ENCODE data around the gene SSBP3. TPM values are rescaled to one million over a fixed set of nuclear protein-coding genes. Genes with fewer than 3 reads are reported as not detected.
"Not testable (repeated sequence)": the region's sequence is repeated elsewhere in the genome, so short reads cannot be mapped to it uniquely, and the experiment has no call there.

Gene SSBP3
- total RNA-seq, 2 experiments from 2014 or later: 55.0 to 58.3 TPM

DNA sequence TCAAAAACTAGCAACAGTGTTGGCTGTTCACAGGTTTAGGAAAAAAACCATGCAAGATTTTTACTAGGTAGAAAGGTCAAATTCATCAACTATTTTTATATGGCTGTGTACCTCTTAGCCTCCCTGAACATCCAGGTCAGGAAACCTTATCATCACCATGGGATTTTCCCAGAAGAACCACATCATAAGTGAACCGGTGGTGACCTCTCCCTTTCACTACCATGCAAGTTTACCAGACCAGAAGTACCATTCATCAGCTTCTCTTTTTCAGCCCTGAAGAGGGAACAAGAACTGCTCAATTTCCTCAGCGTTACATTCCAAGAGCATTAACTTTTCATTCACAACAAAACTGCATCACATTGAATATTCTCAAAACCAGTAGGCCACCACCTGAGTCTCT is 5.9 kb downstream of the SSBP3 start:
- Mint-ChIP-seq H3K9me3 (no peaks in the 10 kb centered on the region), H3K36me3 (ENCODE audit: low read depth) (peaks cover 73% of the 10 kb centered on the region), H3K4me1 (ENCODE audit: low read depth) (peaks cover 74% of the 10 kb centered on the region), H3K27ac (peak overlapping the region; percentile 68), H3K27me3 (ENCODE audit: low read depth) (no peaks in the 10 kb centered on the region), H3K4me3 (peak overlapping the region; percentile 36)
- CTCF ChIA-PET: interaction anchor here (1.3 kb wide), 1 partner anchor 89 kb away, joined by 5 read pairs; no protein-coding TSS in a partner anchor
- DNase-seq: peak; percentile 78
- intact Hi-C loops (cut with micrococcal nuclease): loop anchor here (1.0 to 10.0 kb wide), 3 partner anchors 44 to 516 kb away; partner anchors contain the start of genes IFT25, LRRC42 and YIPF1

DNA sequence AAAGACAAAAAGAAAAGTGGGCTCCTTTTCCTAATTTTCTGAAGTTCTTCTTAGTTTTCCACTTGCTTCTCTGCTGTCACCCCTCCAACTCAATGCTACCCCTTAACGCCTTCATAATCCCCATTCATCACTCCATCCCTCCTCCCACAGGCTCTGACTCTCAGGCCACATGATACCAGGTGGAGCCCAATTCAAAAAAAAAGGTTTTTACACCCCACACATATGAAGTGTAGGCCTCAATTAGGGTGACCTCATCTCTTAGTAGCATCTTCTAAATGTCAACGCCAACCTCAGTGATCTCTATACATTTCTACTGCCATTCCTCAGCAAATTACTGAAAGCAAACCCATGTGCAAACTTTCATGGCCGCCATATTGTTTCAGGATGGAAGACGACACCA is 6.4 kb downstream of the SSBP3 start:
- intact Hi-C loops (cut with micrococcal nuclease): loop anchor here (1.0 to 10.0 kb wide), 6 partner anchors 8 to 515 kb away; partner anchors contain the start of genes IFT25, LRRC42 and YIPF1
- no peak for DNase-seq
- no peak overlapping the region for H3K4me3 Mint-ChIP-seq

DNA sequence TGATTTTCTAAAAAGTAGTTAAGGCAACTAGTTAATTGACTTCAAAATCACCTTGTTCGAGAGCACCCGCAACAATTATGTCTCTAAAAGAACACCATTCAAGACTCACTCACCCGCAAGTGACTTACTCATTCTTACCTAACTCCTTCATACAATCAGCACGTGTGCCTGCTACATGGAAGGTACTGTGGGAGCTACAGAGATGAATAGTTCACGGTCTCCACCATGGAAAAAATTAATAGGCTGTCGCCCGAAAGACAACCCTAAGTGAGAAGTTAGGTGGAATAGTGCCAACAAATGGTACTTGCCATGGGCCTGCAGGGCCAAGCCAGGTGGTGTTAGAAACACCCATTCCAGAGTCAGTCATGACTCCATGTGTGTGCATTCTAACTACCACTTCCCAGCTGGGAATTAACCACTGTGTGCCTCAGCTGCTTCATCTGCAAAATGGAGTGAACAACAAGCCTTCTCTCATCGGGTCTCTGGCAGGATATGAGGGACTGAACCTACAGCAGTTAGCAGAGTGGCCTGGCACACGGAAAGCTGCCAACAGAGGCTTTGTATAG is 7.1 kb downstream of the SSBP3 start:
- Mint-ChIP-seq H3K36me3 (ENCODE audit: low read depth) (peaks cover 67% of the 10 kb centered on the region), H3K9me3 (no peaks in the 10 kb centered on the region), H3K27me3 (ENCODE audit: low read depth) (no peaks in the 10 kb centered on the region), H3K27ac (peak overlapping the region; percentile 68), H3K4me3 (no peak overlapping the region), H3K4me1 (ENCODE audit: low read depth) (peaks cover 69% of the 10 kb centered on the region)
- CTCF ChIA-PET: no interaction called here
- intact Hi-C loops (cut with micrococcal nuclease): loop anchor here (1.0 kb wide), 3 partner anchors 8 to 112 kb away; no protein-coding TSS in a partner anchor
- peak; percentile 64 for DNase-seq

More for the DNA sequence above, 6.4 kb downstream of the SSBP3 start:
- CTCF ChIA-PET: interaction anchor here (1.3 kb wide), 1 partner anchor 89 kb away, joined by 5 read pairs; no protein-coding TSS in a partner anchor
- peaks cover 76% of the 10 kb centered on the region for H3K4me1 Mint-ChIP-seq (ENCODE audit: low read depth)
- H3K27ac Mint-ChIP-seq: peak overlapping the region; percentile 68
- H3K27me3 Mint-ChIP-seq (ENCODE audit: low read depth): no peaks in the 10 kb centered on the region
- H3K9me3 Mint-ChIP-seq: no peaks in the 10 kb centered on the region
- peaks cover 73% of the 10 kb centered on the region for H3K36me3 Mint-ChIP-seq (ENCODE audit: low read depth)

DNA sequence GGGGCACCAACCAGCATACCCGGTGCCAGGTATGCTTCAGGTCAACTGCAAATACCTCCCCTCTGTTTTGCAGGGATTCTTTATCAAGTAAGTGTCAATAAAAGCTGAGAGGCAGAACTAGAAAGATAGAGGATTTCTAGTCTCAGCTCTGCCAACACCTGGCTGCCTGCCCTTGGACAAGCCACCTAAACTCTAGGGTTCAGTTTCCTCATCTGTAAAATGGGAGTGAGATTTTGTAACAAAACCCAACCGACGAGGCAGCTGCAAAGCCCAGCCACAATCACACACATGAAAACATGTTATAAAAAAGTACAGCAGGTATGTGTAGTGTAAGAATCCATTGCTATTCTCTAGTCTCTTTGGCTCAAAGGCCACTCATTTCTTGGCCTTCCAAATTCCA is 8.2 kb downstream of the SSBP3 start:
- intact Hi-C loops (cut with micrococcal nuclease): no loop called here
- Mint-ChIP-seq H3K36me3 (ENCODE audit: low read depth) (peaks cover 59% of the 10 kb centered on the region), H3K9me3 (no peaks in the 10 kb centered on the region), H3K4me1 (ENCODE audit: low read depth) (peaks cover 58% of the 10 kb centered on the region), H3K4me3 (no peak overlapping the region), H3K27me3 (ENCODE audit: low read depth) (no peaks in the 10 kb centered on the region), H3K27ac (no peak overlapping the region)
- CTCF ChIA-PET: interaction anchor here (0.7 kb wide), 1 partner anchor 35 kb away, joined by 3 read pairs; no protein-coding TSS in a partner anchor
- DNase-seq: no peak

DNA sequence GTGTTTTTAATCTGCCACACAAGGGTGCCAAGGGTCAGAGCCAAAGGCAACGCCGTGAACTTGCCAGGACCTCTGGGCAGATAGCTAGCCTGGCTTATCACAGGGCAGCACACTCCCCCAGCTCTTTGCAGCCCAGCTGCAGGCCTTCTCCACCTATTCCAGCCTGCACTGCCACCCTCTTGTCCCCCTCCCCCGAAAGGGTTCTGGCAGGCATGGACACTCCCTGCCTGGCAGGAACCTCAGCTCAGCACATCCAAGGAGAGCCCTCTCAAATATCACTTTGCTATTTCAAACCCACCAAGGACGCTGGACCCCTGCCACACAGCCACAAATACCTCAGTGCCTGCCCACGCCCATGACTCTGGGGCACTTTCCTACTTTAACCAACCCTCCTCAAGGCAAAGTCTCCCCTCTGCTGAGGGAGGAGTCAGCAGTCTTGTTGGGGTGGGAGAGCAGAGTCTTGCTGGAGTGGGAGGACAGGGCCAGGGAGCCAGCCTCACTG is 9.1 kb downstream of the SSBP3 start:
- peaks cover 54% of the 10 kb centered on the region for H3K36me3 Mint-ChIP-seq (ENCODE audit: low read depth)
- H3K4me1 Mint-ChIP-seq (ENCODE audit: low read depth): peaks cover 53% of the 10 kb centered on the region
- H3K27me3 Mint-ChIP-seq (ENCODE audit: low read depth): no peaks in the 10 kb centered on the region
- intact Hi-C loops (cut with micrococcal nuclease): no loop called here
- CTCF ChIA-PET: no interaction called here
- H3K9me3 Mint-ChIP-seq: no peaks in the 10 kb centered on the region
- DNase-seq: no peak
- H3K4me3 Mint-ChIP-seq: no peak overlapping the region
- H3K27ac Mint-ChIP-seq: no peak overlapping the region

DNA sequence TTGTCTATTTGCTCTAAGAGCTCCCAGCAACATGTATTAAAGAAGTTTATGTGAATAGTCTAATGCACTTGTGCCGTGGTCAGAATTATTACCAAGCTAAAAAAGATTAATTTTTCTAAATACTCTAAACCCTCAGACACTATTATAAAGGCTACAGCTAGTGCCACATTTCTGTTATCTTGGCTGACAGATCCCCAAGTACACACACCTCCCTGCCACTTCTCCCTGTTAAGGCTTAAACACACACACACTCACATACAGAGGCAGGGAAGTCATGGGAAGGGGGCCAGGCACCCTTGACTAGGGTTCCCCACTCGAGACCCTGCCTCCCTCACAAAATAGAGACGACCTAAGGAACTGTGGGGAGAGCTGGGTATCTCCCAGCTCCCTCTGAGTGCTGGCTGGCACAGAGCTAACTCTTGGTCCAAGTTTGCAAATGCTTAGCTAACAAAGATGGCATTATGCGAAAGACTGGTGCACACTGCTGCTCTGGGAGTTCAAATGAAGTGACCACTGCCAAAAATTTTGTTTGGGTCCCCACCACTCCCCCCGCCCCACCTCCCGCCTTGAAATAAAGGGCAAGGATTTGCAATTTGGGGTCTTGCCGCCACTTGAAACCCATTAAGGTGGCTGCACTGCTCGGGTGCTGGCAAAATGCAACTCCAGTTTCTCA is 9.8 kb downstream of the SSBP3 start:
- no peak for DNase-seq
- Mint-ChIP-seq H3K4me1 (ENCODE audit: low read depth) (peaks cover 46% of the 10 kb centered on the region), H3K9me3 (no peaks in the 10 kb centered on the region), H3K27me3 (ENCODE audit: low read depth) (no peaks in the 10 kb centered on the region), H3K36me3 (ENCODE audit: low read depth) (peaks cover 46% of the 10 kb centered on the region), H3K4me3 (no peak overlapping the region), H3K27ac (no peak overlapping the region)
- CTCF ChIA-PET: no interaction called here
- intact Hi-C loops (cut with micrococcal nuclease): no loop called here

DNA sequence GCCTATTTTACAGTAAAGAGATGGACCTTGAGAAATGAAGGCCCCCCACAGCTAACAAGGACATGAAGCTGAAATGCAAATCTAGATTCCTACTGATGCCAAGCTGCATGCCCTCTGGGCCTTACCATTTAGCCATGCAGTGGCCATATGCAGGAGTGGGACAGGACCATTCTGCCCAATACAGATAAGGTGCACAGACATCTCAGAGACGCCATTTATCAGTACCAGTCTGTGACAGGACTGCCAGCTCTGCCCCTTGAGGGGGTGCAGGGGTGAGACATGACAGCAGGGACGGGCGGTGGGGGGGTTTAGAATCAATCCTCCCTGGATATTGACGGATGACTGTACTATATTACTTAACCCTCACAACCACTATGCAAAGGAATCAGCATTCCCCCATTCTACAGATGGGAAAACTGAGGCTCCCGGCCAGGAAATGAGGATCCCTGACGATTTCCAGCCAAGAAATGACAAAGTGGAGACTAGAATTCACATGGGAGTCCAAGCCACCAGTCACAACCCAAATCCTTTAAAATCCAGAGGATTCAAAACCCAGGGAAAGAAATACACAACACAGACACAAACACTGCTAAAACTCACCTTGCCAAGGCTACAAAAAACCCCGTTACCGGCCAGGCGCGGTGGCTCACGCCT is 10.8 kb downstream of the SSBP3 start:
- Mint-ChIP-seq H3K36me3 (ENCODE audit: low read depth) (peaks cover 40% of the 10 kb centered on the region), H3K27ac (no peak overlapping the region), H3K4me3 (no peak overlapping the region), H3K4me1 (ENCODE audit: low read depth) (peaks cover 38% of the 10 kb centered on the region), H3K9me3 (no peaks in the 10 kb centered on the region), H3K27me3 (ENCODE audit: low read depth) (no peaks in the 10 kb centered on the region)
- no peak for DNase-seq
- intact Hi-C loops (cut with micrococcal nuclease): no loop called here
- CTCF ChIA-PET: no interaction called here

DNA sequence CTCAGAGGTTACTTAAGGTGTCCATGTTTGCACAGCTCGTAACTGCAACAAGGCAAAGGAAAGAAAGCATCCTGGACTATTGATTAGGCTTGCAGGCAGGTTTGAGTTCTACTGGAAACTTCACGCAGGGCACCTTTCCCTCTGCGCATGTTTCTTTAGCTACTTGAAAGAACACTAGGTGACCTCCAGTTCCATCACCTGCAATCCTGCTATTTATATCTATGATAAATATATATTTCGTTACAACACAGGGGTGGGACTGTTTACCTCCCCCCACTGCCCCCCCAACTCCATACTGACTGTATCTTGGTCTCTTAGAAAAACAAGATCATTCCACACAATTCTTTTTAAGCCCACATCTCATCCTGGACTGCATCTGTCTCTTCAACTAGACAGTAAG is 12.1 kb downstream of the SSBP3 start:
- H3K27ac Mint-ChIP-seq: no peak overlapping the region
- no peaks in the 10 kb centered on the region for H3K9me3 Mint-ChIP-seq
- peaks cover 30% of the 10 kb centered on the region for H3K36me3 Mint-ChIP-seq (ENCODE audit: low read depth)
- CTCF ChIA-PET: no interaction called here
- DNase-seq: no peak
- no peaks in the 10 kb centered on the region for H3K27me3 Mint-ChIP-seq (ENCODE audit: low read depth)
- no peak overlapping the region for H3K4me3 Mint-ChIP-seq
- intact Hi-C loops (cut with micrococcal nuclease): no loop called here
- H3K4me1 Mint-ChIP-seq (ENCODE audit: low read depth): peaks cover 29% of the 10 kb centered on the region

GRCh38 chr1:54392401-54392800 is 13.8 kb downstream of the SSBP3 start:
- Mint-ChIP-seq H3K4me3 (no peak overlapping the region), H3K4me1 (ENCODE audit: low read depth) (peaks cover 20% of the 10 kb centered on the region), H3K27ac (no peak overlapping the region), H3K9me3 (no peaks in the 10 kb centered on the region), H3K36me3 (ENCODE audit: low read depth) (peaks cover 15% of the 10 kb centered on the region), H3K27me3 (ENCODE audit: low read depth) (no peaks in the 10 kb centered on the region)
- DNase-seq: no peak
- CTCF ChIA-PET: interaction anchor here (0.7 kb wide), 1 partner anchor 36 kb away, joined by 4 read pairs; no protein-coding TSS in a partner anchor
- intact Hi-C loops (cut with micrococcal nuclease): no loop called here

GRCh38 chr1:54391450-54392209 is 14.6 kb downstream of the SSBP3 start:
- H3K36me3 Mint-ChIP-seq (ENCODE audit: low read depth): peaks cover 10% of the 10 kb centered on the region

DNA sequence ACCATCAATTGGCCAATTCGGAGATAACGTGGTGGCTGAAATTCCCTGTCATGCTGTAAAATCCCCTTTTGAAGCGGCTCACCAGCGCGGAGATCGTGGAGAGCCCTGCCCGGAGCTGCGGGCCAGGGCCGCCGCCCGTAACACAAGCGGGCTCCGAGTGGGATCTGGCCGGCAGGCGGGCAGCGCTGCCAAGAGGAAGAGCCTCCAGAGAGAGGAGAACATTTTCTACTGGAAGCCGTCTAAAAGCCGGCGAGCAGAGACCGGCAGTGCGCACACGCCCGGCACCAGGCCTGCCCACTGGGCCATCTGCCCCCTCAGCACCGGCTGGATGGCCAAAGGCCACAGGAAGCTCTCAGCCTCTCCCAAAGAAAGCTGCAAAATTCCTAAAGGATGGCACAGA is 15.5 kb downstream of the SSBP3 start:
- Mint-ChIP-seq H3K4me1 (ENCODE audit: low read depth) (peaks cover 27% of the 10 kb centered on the region), H3K4me3 (no peak overlapping the region), H3K27me3 (ENCODE audit: low read depth) (no peaks in the 10 kb centered on the region), H3K9me3 (no peaks in the 10 kb centered on the region), H3K36me3 (ENCODE audit: low read depth) (peaks cover 6% of the 10 kb centered on the region), H3K27ac (no peak overlapping the region)
- intact Hi-C loops (cut with micrococcal nuclease): no loop called here
- DNase-seq: no peak
- CTCF ChIA-PET: no interaction called here

More at GRCh38 chr1:54391450-54392209, 14.6 kb downstream of the SSBP3 start:
- Mint-ChIP-seq H3K4me1 (ENCODE audit: low read depth) (peaks cover 27% of the 10 kb centered on the region), H3K27me3 (ENCODE audit: low read depth) (no peaks in the 10 kb centered on the region), H3K9me3 (no peaks in the 10 kb centered on the region), H3K27ac (no peak overlapping the region), H3K4me3 (no peak overlapping the region)
- intact Hi-C loops (cut with micrococcal nuclease): no loop called here
- CTCF ChIA-PET: interaction anchor here (0.5 to 0.7 kb wide), 2 partner anchors 35 to 92 kb away, joined by 3 to 4 read pairs; no protein-coding TSS in a partner anchor
- DNase-seq: no peak

DNA sequence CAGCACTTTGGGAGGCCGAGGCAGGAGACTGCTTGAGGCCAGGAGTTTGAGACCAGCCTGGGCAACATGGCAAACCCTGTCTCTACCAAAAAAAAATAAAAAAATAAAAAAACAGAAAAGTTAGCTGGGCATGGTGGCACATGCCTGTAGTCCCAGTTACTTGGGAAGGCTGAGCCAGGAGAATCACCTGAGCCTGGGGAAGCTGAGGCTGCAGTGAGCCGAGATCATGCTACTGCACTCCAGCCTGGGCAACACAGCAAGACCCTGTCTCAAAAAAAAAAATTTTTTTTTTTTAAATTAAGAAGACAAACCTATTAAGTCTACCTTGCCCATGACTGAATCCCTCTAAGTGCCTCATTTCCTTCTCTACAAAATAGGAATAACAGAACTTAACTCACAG is 16.6 kb downstream of the SSBP3 start:
- H3K36me3 Mint-ChIP-seq (ENCODE audit: low read depth); H3K9me3 Mint-ChIP-seq; DNase-seq; H3K4me3 Mint-ChIP-seq; H3K27ac Mint-ChIP-seq; intact Hi-C loops (cut with micrococcal nuclease); H3K27me3 Mint-ChIP-seq (ENCODE audit: low read depth): not testable (repeated sequence)
- H3K4me1 Mint-ChIP-seq (ENCODE audit: low read depth): peaks cover 27% of the 10 kb centered on the region
- CTCF ChIA-PET: interaction anchor here (0.9 kb wide), 1 partner anchor 29 kb away, joined by 4 read pairs; no protein-coding TSS in a partner anchor

Data from activated naive CD4-positive, alpha-beta T cell treated with anti-CD3 and anti-CD28 coated beads for 36 hours (primary cell).